CD4-positive, alpha-beta T cell (primary cell): ENCODE data around the gene PPP1R13L. TPM values are rescaled to one million over a fixed set of nuclear protein-coding genes. Genes with fewer than 3 reads are reported as not detected.

Experiments
- ATAC-seq: fragments of 200-7000 bp; cut with Tn5 transposase; one replicate; pipeline ENCODE4 v1.10.0; 2022; ENCODE audit warnings: mild to moderate bottlenecking; ENCODE audit not compliant: poor library complexity
- CTCF ChIA-PET: fragments of 350-600 bp; sonication (Branson Sonifier 250); formaldehyde crosslinking; loops from one replicate; lab custom pipeline; 2021; ENCODE audit warnings: antibody characterized with exemption, inconsistent platforms; lab: Charles Lee
- POLR2A ChIA-PET: fragments of 350-600 bp; sonication (Branson Sonifier 250); formaldehyde crosslinking; loops from one replicate; lab custom pipeline; 2021; ENCODE audit warnings: antibody characterized with exemption, inconsistent platforms; lab: Charles Lee
- DNase-seq, 14 experiments: peaks; one replicate each; pipeline ENCODE4 v3.0.0-alpha.2; 2013 to 2020; ENCODE audit warnings: mixed read lengths in 2 of 14
- H3K27ac ChIP-seq, 2 donors: one replicate each; pipeline versions ENCODE4 v1.5.1 to v1.7.0; 2013; ENCODE audit warnings: low read length in 2 of 2, low read depth in 1 of 2, mild to moderate bottlenecking in 1 of 2
- H3K27me3 ChIP-seq, 2 experiments: 1 replicate in 1 of 2; 2 replicates in 1 of 2; pipeline versions ENCODE4 v1.6.1 to v1.7.0; 2013; ENCODE audit warnings: low read length in 2 of 2, control low read depth in 1 of 2, mild to moderate bottlenecking in 1 of 2, moderate library complexity in 1 of 2; ENCODE audit not compliant: insufficient read depth in 2 of 2, control insufficient read depth in 1 of 2
- H3K36me3 ChIP-seq: one replicate; pipeline ENCODE4 v1.6.1; 2013; ENCODE audit warnings: low read length, control low read depth; ENCODE audit not compliant: insufficient read depth
- H3K4me1 ChIP-seq: one replicate; pipeline ENCODE4 v1.6.1; 2013; ENCODE audit warnings: low read length, control low read depth; ENCODE audit not compliant: insufficient read depth
- H3K4me3 ChIP-seq: one replicate; pipeline ENCODE4 v1.5.1; 2013; ENCODE audit warnings: mild to moderate bottlenecking, low read length, moderate library complexity
- H3K9me3 ChIP-seq, 2 experiments: 1 replicate in 1 of 2; 2 replicates in 1 of 2; pipeline versions ENCODE4 v1.6.1 to v1.7.0; 2013; ENCODE audit warnings: low read length in 2 of 2, mild to moderate bottlenecking in 2 of 2, control low read depth in 1 of 2, moderate library complexity in 1 of 2; ENCODE audit not compliant: control insufficient read depth in 1 of 2, insufficient read depth in 1 of 2
- H3K27ac Mint-ChIP-seq: one replicate; pipeline ENCODE4 v1.8.0; 2020; ENCODE audit warnings: mixed read lengths
- H3K27me3 Mint-ChIP-seq: one replicate; pipeline ENCODE4 v1.8.0; 2021; ENCODE audit warnings: mixed read lengths
- H3K36me3 Mint-ChIP-seq: one replicate; pipeline ENCODE4 v1.8.0; 2021; ENCODE audit warnings: low read depth, mixed read lengths
- H3K4me1 Mint-ChIP-seq: one replicate; pipeline ENCODE4 v1.8.0; 2021; ENCODE audit warnings: low read depth, mixed read lengths
- H3K4me3 Mint-ChIP-seq: one replicate; pipeline ENCODE4 v1.8.0; 2020; ENCODE audit warnings: mild to moderate bottlenecking, mixed read lengths
- H3K9me3 Mint-ChIP-seq: one replicate; pipeline ENCODE4 v1.8.0; 2020; ENCODE audit warnings: mixed read lengths
- CTCF ChIP-seq: fragments of 200-600 bp; IDR thresholded peaks from one replicate; pipeline ENCODE4 v1.8.0; 2022; ENCODE audit warnings: antibody characterized with exemption, mild to moderate bottlenecking
- intact Hi-C, 2 experiments: fragments of 100-400 bp; cut with DNase I in 1 of 2; cut with micrococcal nuclease in 1 of 2; formaldehyde crosslinking; loops; one replicate each; pipeline versions ENCODE4 v1.15.1 to v1.9.0; 2023 to 2025; cut with DNase I, micrococcal nuclease
- total RNA-seq, 174 experiments: library from RNA in 2 of 174; stranded (reverse) in 2 of 174; gene quantifications; one replicate each; pipeline ENCODE4 v1.2.3 and lab custom pipeline; 2021 to 2026

Gene PPP1R13L
- total RNA-seq, 2 experiments from 2014 or later = 1.5 to 3.7 TPM

GRCh38 chr19:45428384-45429231 lies 23.7 kb upstream of the PPP1R13L start:
- no peak for ATAC-seq
- intact Hi-C loops = loop anchor here (5.0 to 10.0 kb wide), 3 partner anchors 129 to 214 kb away; partner anchors contain the start of gene OPA3 (in 1 of the 2)
- Histone ChIP-seq H3K4me1 (peaks cover 26% of the 10 kb centered on the region), H3K27me3 (peaks cover 6 to 9% of the 10 kb centered on the region in 2 experiments), H3K27ac (no peak overlapping the region), H3K36me3 (no peaks in the 10 kb centered on the region), H3K4me3 (peak overlapping the region; percentile 46), H3K9me3 (no peaks in the 10 kb centered on the region)
- Mint-ChIP-seq H3K36me3 (peaks cover 3% of the 10 kb centered on the region), H3K27ac (no peak overlapping the region), H3K27me3 (peaks cover 9% of the 10 kb centered on the region), H3K4me1 (peaks cover 17% of the 10 kb centered on the region), H3K9me3 (no peaks in the 10 kb centered on the region), H3K4me3 (peak overlapping the region; percentile 54)
- ChIA-PET CTCF (interaction anchor here (0.9 to 3.5 kb wide), 6 partner anchors 11 to 370 kb away, joined by 3 to 23 read pairs (median 5); no protein-coding TSS in a partner anchor), POLR2A (interaction anchor here (1.2 kb wide), 1 partner anchor 50 kb away, joined by 7 read pairs; no protein-coding TSS in a partner anchor)
- DNase-seq = peak in 4 of 14 experiments; percentile 16 to 55 (median 41)
- TF ChIP-seq CTCF = no peak

- peak; percentile 14 for ATAC-seq
- peak in 4 of 14 experiments; percentile 40 to 71 (median 66) for DNase-seq
- Histone ChIP-seq H3K9me3 (no peaks in the 10 kb centered on the region), H3K27ac (peak overlapping the region; percentile 54 to 75), H3K36me3 (peaks cover 8% of the 10 kb centered on the region), H3K4me1 (peaks cover 50% of the 10 kb centered on the region), H3K4me3 (peak overlapping the region; percentile 90), H3K27me3 (peaks cover 6 to 9% of the 10 kb centered on the region in 2 experiments)
- intact Hi-C loops = loop anchor here (2.0 to 10.0 kb wide), 4 partner anchors 18 to 218 kb away; partner anchors contain the start of genes OPA3 (in 1 of the 2) and POLR1G (in 1 of the 2)
- Mint-ChIP-seq H3K36me3 (peaks cover 25% of the 10 kb centered on the region), H3K27ac (peak overlapping the region; percentile 80), H3K9me3 (no peaks in the 10 kb centered on the region), H3K4me1 (peaks cover 43% of the 10 kb centered on the region), H3K4me3 (peak overlapping the region; percentile 92), H3K27me3 (peaks cover 9% of the 10 kb centered on the region)
- TF ChIP-seq CTCF = no peak
- ChIA-PET POLR2A (interaction anchor here (1.0 kb wide), 2 partner anchors 19 to 54 kb away, joined by 3 read pairs; no protein-coding TSS in a partner anchor), CTCF (interaction anchor here (1.0 to 3.0 kb wide), 4 partner anchors 15 to 61 kb away, joined by 3 to 20 read pairs (median 10); no protein-coding TSS in a partner anchor)
These were observed 19.6 kb upstream of the PPP1R13L start for GRCh38 chr19:45424191-45425058.
